ENCODE results near the gene ZNF491. TPM values are rescaled to one million over a fixed set of nuclear protein-coding genes. Genes with fewer than 3 reads are reported as not detected.

The ZNF491 gene
- 26.0 TPM for total RNA-seq (ENCODE audit: unreplicated experiment)
- long read RNA-seq, partial matches to known transcripts = 1 of 3 reads
- long read RNA-seq, other reads (novel, unspliced or antisense) = 1 of 3 reads

DNA sequence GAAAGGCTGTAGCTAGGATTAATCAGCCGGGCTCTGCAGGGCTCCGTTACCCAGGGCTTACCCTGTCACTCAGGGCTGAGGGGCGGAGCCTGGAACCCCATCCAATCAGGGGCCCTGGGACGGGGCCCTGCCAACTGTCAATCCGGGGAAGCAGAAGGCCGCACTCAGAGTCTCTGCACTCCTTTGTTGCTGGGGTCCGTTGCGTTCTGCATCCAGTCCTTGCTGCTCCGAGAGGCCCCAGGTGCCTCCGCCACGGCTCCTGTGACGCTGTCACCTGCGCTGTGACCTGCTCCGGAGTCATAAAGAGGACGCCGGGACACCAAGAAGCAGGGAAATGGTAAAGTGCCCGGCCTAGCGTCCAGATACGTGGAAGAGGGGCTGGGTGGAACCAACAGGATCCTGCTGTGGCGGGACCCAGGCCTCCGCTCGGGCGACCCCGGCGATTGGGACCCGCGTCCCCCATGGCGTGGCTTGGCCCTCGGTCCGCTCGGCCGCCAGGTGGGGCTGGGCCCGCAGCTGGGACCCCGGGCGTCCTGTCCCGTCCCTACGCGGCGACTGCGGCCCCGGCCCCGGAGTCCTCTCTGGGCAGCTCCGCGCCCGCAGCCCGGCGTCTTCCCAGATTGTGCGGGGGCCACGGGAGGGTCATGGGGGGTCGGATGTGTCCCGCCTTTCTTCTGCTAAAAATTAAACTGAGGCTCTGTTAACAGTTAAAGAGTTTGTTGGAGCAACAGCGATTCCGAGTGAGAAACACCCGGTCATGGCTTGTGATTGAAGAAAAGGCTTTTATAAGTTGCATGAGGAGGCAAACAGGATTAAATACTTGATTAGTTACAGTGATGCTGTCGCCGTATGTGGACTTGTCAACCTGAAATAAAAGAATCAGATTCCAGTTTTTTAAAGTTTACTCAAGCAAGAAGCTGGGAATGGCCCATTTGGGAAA, at the start of gene ZNF491:
Gene ZNF491, plus strand, starts transcription at position 133 of the 940 bp plus-strand sequence. CDS start 7,431 bp downstream, outside the sequence.
- peak; percentile 97 for DNase-seq
- Mint-ChIP-seq H3K4me1 (ENCODE audit: low read depth, unreplicated experiment) (peaks cover 9% of the 10 kb centered on the region), H3K4me3 (ENCODE audit: unreplicated experiment) (peak within 1 kb of the TSS; percentile 94), H3K27me3 (ENCODE audit: unreplicated experiment) (peaks cover 5% of the 10 kb centered on the region), H3K9me3 (ENCODE audit: unreplicated experiment) (peaks cover 13% of the 10 kb centered on the region), H3K27ac (ENCODE audit: unreplicated experiment) (peak within 1 kb of the TSS; percentile 99), H3K36me3 (ENCODE audit: unreplicated experiment) (peaks cover 24% of the 10 kb centered on the region)
- TF ChIP-seq, protein P1, sequence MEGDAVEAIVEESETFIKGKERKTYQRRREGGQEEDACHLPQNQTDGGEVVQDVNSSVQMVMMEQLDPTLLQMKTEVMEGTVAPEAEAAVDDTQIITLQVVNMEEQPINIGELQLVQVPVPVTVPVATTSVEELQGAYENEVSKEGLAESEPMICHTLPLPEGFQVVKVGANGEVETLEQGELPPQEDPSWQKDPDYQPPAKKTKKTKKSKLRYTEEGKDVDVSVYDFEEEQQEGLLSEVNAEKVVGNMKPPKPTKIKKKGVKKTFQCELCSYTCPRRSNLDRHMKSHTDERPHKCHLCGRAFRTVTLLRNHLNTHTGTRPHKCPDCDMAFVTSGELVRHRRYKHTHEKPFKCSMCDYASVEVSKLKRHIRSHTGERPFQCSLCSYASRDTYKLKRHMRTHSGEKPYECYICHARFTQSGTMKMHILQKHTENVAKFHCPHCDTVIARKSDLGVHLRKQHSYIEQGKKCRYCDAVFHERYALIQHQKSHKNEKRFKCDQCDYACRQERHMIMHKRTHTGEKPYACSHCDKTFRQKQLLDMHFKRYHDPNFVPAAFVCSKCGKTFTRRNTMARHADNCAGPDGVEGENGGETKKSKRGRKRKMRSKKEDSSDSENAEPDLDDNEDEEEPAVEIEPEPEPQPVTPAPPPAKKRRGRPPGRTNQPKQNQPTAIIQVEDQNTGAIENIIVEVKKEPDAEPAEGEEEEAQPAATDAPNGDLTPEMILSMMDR (IDR thresholded peaks at IDR 0.05; ENCODE audit: partially characterized antibody, unreplicated experiment) = no peak

DNA sequence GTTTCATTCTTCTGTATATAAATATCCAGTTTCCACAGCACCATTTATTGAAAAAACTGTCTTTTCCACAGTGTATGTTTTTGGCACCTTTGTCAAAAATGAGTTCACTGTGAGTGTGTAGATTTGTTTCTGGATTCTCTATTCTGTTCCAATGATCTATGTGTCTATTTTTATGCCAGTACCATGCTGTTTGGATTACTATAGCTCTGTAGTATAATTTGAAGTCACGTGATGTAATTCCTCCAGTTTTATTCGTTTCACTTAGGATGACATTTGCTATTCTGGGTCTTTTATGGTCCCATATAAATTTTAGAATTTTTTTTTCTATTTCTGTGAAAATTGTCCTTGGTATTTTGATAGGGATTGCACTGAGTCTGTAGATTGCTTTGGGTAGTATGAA, 48.6 kb upstream of the ZNF491 start:
- DNase-seq = no peak
- no peak overlapping the region for H3K27ac Mint-ChIP-seq (ENCODE audit: unreplicated experiment)
- TF ChIP-seq, protein P1 (IDR thresholded peaks at IDR 0.05; ENCODE audit: partially characterized antibody, unreplicated experiment) = no peak
- H3K4me3 Mint-ChIP-seq (ENCODE audit: unreplicated experiment) = no peak overlapping the region
- peaks cover 10% of the 10 kb centered on the region for H3K9me3 Mint-ChIP-seq (ENCODE audit: unreplicated experiment)
- no peaks in the 10 kb centered on the region for H3K27me3 Mint-ChIP-seq (ENCODE audit: unreplicated experiment)
- H3K4me1 Mint-ChIP-seq (ENCODE audit: low read depth, unreplicated experiment) = no peaks in the 10 kb centered on the region
- peaks cover 5% of the 10 kb centered on the region for H3K36me3 Mint-ChIP-seq (ENCODE audit: unreplicated experiment)

DNA sequence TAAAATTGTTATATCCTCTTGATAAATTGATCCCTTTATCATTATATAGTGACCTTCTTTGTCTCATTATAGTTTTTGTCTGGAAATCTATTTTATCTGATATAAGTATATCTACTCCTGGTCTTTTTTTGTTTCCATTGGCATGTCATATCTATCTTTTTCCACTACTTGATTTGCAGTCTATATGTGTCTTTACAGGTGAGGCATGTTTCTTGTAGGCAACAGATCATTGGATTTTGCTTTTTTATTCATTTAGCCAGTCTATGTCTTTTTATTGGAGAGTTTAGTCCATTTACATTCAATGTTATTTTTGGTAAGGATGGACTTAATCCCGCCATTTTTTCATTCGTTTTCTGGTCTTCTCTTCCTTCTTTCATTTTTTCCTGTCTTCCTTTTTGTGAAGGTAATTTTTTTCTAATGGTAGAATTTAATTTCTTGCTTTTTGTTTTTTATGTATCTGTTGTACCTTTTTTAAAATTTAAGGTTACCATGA, 46.0 kb upstream of the ZNF491 start:
- H3K36me3 Mint-ChIP-seq (ENCODE audit: unreplicated experiment) = peaks cover 11% of the 10 kb centered on the region
- no peaks in the 10 kb centered on the region for H3K4me1 Mint-ChIP-seq (ENCODE audit: low read depth, unreplicated experiment)
- H3K9me3 Mint-ChIP-seq (ENCODE audit: unreplicated experiment) = peaks cover 8% of the 10 kb centered on the region
- TF ChIP-seq, protein P1 (IDR thresholded peaks at IDR 0.05; ENCODE audit: partially characterized antibody, unreplicated experiment) = no peak
- H3K27me3 Mint-ChIP-seq (ENCODE audit: unreplicated experiment) = no peaks in the 10 kb centered on the region
- H3K27ac Mint-ChIP-seq (ENCODE audit: unreplicated experiment) = no peak overlapping the region
- no peak overlapping the region for H3K4me3 Mint-ChIP-seq (ENCODE audit: unreplicated experiment)
- DNase-seq = no peak

DNA sequence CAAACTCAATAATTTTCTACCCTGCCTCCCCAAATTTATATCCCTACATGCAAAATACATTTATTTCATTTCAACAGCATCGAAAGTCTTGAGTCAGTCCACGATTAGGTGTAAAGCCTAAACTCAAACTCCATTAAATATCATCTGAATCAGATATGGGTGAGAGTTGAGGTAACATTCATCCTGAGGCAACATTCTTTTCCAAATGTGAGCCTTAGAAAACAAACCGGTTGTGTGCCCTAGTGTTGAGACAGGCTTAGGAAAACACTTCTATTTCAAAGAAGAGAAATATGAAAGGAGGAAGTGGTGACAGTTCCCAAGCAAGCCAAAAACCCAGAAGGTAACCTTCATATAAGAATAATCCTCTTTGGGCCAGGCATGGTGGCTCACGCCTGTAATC, 43.7 kb upstream of the ZNF491 start:
- no peak overlapping the region for H3K4me3 Mint-ChIP-seq (ENCODE audit: unreplicated experiment)
- no peaks in the 10 kb centered on the region for H3K4me1 Mint-ChIP-seq (ENCODE audit: low read depth, unreplicated experiment)
- H3K9me3 Mint-ChIP-seq (ENCODE audit: unreplicated experiment) = peaks cover 4% of the 10 kb centered on the region
- H3K27me3 Mint-ChIP-seq (ENCODE audit: unreplicated experiment) = no peaks in the 10 kb centered on the region
- no peak overlapping the region for H3K27ac Mint-ChIP-seq (ENCODE audit: unreplicated experiment)
- peaks cover 9% of the 10 kb centered on the region for H3K36me3 Mint-ChIP-seq (ENCODE audit: unreplicated experiment)
- no peak for DNase-seq
- TF ChIP-seq, protein P1 (IDR thresholded peaks at IDR 0.05; ENCODE audit: partially characterized antibody, unreplicated experiment) = no peak

DNA sequence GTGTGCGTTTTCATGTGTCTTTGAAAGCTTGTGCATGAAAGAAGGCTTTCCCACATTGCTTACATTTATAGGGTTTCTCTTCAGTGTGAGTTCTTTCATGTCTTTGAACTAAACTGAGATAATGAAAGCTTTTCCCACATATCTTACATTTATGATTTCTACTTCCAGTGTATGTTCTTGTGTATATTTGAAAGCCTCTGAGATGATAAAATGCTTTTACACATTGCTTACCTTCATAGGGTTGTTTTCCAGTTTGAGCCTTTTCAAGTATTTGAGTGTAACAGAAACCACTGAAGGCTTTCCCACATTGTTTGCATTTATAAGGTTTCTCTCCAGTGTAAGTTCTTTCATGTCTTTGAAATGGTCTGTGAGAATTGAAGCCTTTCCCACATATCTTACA, 41.4 kb upstream of the ZNF491 start:
- Mint-ChIP-seq H3K27me3 (ENCODE audit: unreplicated experiment) (no peaks in the 10 kb centered on the region), H3K4me1 (ENCODE audit: low read depth, unreplicated experiment) (no peaks in the 10 kb centered on the region), H3K27ac (ENCODE audit: unreplicated experiment) (no peak overlapping the region), H3K36me3 (ENCODE audit: unreplicated experiment) (peaks cover 9% of the 10 kb centered on the region), H3K9me3 (ENCODE audit: unreplicated experiment) (peaks cover 3% of the 10 kb centered on the region), H3K4me3 (ENCODE audit: unreplicated experiment) (no peak overlapping the region)
- TF ChIP-seq, protein P1 (IDR thresholded peaks at IDR 0.05; ENCODE audit: partially characterized antibody, unreplicated experiment) = no peak
- DNase-seq = no peak
